Measurements from ENCODE around the gene ENTHD1.

The ENTHD1 gene, protein sequence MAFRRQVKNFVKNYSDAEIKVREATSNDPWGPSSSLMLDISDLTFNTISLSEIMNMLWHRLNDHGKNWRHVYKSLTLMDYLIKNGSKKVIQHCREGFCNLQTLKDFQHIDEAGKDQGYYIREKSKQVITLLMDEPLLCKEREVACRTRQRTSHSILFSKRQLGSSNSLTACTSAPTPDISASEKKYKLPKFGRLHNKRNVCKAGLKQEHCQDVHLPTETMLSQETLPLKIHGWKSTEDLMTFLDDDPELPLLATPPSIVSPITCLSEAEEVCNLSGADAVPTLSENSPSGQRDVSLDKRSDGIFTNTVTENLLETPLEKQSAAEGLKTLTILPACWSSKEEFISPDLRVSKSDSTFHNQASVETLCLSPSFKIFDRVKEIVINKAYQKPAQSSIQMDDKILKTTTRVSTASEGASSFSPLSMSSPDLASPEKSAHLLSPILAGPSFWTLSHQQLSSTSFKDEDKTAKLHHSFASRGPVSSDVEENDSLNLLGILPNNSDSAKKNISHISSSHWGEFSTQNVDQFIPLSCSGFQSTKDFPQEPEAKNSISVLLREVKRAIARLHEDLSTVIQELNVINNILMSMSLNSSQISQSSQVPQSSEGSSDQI

GRCh38 chr22:39893526-39893925 is at the start of gene ENTHD1:
ENTHD1 (minus strand) TSS chr22:39893760; CDS start chr22:39887748, 6,012 bp downstream.
- DNase-seq (ENCODE audit: low spot score), result no peak

- DNase-seq (ENCODE audit: low spot score), result no peak
Measured at GRCh38 chr22:39943337-39943736, 49.8 kb upstream of the ENTHD1 start.

GRCh38 chr22:39942439-39943230 is 49.1 kb upstream of the ENTHD1 start:
- DNase-seq (ENCODE audit: low spot score), result no peak

DNA sequence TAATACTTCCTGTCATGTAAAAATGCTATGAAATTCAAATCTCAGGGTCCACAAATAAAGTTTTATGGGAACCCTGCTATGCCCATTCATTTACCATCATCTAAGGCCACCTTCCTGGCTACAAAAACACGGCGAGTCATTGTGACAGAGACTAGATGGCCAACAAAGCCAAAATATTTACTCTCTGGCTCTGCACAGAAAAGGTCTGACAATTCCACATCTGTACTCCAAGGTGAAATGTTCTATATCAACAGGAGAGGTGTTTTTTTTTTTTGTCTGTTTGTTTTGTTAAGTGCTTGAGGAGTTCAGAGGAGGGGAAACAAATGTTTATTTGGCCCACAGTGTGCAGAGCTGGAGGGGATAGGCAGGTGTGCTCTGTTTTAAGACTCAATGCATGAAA is 48.0 kb upstream of the ENTHD1 start:
- no peak for DNase-seq (ENCODE audit: low spot score)

DNA sequence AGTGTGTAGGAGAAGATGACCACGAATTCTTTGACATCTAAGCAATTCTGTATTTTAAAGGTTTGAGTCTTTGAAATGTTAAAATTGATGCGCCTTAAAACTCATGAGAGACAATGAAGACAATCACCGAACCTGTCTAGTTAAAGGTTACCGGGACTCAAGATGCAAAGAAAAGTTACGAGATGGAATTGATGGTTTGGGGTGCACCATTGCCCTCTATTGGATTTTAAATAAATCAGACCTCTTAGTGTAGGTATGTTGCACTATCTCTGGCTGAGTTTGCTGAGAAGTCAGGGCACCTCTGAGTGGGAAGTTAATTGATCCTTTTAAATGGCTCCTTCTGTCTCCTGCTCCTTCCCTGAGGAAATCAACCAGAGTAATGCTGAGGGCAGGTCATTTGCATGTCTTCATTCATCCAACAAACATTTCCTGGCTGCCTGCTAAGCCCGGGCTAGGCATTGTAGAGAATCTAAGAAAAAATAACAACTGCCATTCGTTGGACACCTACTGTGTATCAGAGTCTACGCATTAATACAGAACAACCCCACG is 47.3 kb upstream of the ENTHD1 start:
- DNase-seq (ENCODE audit: low spot score), result peak; percentile 66

- DNase-seq (ENCODE audit: low spot score), result no peak
Measured at GRCh38 chr22:39939830-39940229, 46.3 kb upstream of the ENTHD1 start.

- DNase-seq (ENCODE audit: low spot score), result peak; percentile 46
Measured at GRCh38 chr22:39938509-39939111, 45.0 kb upstream of the ENTHD1 start.

DNA sequence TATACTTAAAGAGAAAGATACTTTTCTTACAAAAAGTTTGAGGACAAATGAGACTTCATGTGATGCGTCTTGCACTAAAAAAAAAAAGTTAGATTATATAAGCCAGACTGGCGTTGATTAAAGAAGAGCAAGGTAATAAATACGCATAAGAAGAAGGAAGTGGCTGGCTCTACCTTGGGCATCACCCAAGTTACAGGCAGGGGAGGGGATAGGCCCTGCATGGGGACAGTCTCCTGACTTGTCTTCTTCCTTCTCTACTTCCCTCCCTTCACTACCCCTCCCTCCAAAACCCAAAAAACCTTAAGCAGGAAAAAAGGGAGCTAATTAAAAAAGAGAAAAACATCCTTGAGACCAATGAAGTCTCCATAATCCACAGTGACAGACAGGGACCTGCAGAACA is 44.3 kb upstream of the ENTHD1 start:
- DNase-seq (ENCODE audit: low spot score), result no peak

DNA sequence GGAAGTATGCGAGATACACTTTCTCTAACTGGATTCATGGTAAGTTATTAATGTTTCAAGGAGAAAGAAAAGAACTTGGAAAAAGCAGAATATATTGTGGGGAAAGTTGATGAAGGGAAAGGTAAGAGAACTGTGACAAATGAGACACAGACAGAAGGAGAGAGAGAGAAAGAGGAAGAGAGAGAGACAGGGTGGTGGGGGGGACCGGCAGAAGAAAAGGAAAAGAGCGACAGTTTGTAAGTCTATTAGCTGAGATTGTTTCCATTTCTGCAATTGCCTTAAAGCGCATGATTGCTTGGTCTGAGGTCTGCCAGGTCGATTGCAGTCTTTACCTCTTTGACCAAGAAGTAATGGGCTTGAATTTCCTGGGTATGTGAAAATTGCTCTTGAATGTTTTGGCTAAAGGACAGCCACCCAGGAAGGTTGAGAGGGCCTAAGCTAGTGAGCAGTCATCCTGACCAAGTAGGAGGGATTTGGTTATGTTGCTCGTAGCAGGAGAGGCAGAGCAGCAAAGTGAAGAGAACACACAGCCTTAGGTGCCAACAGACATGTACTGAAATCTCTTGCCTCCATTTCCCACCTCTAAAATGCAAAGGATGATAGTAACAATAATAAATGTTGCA is 43.1 kb upstream of the ENTHD1 start:
- no peak for DNase-seq (ENCODE audit: low spot score)

DNA sequence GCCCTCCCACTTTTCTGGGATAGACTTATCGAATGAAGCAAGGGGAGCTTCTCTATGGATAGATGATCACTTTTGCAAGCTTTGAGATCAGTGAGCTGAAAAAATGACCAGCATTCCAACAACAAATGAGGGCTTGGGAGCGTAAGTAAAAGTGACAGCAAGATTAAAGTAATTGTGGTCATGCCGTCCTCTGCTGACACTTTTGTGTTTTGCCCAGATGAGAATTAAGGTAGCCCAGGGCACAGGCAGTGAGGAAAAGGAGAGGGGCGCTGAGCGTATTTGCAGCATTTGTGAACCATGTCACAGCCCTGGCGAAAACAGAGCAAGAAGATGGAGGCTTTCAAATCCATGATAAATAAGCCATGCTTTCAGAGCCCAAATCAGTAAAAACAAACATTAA is 42.1 kb upstream of the ENTHD1 start:
- no peak for DNase-seq (ENCODE audit: low spot score)

DNA sequence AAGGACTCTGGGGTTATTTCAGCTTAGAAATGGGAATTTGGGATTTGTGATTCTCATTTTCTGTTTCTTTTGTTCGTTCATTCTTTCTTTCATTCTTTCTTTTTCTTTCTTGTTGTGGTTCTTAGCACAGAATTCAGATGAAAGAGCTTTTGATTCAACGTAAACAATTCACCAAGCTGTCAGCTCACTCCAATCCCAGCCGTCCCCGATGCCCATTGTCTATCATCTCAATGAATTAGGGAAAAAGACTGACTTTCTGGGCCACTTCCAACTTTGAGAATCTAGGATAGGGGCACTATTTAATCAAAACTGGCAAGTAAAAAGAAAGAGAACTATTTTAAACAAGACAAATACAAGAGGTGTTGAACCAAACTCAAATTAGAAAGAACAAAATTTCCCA is 41.6 kb upstream of the ENTHD1 start:
- no peak for DNase-seq (ENCODE audit: low spot score)

DNA sequence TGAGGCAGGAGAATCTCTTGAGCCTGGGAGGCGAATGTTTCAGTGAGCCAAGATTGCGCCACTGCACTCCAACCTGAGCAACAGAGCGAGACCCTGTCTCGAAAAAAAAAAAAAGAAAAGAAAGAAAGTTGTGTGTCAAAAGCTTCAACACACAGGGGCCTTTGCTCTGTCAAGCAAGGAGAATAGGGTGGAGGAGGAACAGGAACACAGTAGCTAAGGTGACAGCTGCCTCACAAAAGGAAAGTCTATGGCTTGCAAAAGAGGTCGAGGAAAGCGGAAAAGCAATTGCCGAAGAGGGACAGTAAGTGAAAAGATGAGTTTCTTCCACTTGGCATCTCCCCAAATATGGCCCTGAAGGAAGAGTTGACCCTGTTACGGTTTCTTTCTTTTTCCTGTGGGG is 40.2 kb upstream of the ENTHD1 start:
- no peak for DNase-seq (ENCODE audit: low spot score)

DNA sequence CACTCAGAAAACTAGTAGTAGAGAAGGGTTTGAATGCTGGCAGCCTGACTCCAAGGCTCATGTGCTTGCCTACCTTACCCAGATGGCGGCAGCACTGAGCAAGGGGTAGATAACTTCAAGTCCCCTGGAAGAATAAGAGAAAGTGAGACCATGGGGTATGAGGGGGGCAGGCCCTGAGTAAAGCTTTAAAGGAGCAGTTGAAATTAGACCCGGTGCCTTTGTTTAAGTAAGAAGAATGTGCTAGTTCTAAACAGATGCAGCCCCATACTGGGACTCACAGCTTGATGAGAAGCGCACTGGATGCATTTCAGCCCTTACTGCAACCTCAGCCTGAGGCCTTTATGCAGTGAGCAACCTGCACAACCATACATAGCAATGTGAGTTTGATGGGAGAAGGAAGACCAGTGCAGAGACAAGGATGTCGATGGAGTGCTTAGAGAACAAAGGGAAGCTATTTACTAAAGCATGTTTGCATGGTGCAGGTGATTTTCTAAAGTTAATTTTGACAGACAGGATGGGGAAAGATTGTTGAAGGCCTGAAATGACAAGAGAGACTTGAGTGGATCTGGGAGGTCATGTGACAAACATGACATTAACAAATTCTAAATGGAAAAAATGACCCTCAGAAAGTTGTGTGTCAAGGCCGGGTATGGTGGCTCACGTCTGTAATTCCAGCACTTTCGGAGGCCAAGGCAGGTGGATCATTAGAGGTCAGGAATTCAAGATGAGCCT is 39.5 kb upstream of the ENTHD1 start:
- peak; percentile 62 for DNase-seq (ENCODE audit: low spot score)

- no peak for DNase-seq (ENCODE audit: low spot score)
Measured at GRCh38 chr22:39932166-39932565, 38.6 kb upstream of the ENTHD1 start.

DNA sequence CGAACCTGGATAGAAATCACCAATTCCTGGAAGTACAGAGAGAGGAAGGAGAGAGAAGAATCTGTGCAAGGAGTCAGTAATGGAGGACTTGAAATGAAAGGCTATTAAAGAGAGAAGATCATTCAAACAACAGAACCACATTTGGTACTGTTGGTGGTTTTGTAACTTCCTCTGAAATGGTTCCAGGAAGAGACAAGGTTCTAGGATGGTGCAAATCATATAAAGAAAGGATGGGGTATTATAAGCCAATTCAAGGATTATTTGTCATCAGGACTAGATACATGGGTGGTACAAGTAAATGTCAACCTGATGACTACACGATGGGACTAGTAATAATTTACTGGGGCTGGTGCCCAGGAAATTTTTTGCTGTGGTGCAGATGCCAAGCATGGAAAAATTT is 37.7 kb upstream of the ENTHD1 start:
- DNase-seq (ENCODE audit: low spot score), result peak; percentile 46

- DNase-seq (ENCODE audit: low spot score), result no peak
Measured at GRCh38 chr22:39928536-39929520, 35.3 kb upstream of the ENTHD1 start.

DNA sequence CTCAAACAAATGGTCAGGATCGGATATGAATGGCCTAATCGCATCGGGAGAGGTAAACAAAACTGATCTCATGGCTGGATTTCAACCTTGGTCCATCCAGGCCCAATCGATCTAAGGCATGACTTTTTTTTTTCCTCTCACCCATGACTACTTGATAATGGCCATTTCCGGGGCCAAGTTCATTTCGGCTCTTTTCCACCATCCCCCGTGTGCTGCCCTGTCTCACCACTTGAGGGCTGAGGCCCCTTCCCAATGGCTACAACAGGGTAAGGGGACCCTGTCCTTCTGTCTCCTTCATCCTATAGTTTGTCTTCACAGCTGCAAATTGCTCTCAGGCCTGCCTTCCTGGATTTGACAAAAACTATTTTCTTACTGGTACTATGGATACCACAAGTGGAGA is 34.0 kb upstream of the ENTHD1 start:
- DNase-seq (ENCODE audit: low spot score), result no peak

GRCh38 chr22:39926753-39927152 is 33.2 kb upstream of the ENTHD1 start:
- DNase-seq (ENCODE audit: low spot score), result no peak

DNA sequence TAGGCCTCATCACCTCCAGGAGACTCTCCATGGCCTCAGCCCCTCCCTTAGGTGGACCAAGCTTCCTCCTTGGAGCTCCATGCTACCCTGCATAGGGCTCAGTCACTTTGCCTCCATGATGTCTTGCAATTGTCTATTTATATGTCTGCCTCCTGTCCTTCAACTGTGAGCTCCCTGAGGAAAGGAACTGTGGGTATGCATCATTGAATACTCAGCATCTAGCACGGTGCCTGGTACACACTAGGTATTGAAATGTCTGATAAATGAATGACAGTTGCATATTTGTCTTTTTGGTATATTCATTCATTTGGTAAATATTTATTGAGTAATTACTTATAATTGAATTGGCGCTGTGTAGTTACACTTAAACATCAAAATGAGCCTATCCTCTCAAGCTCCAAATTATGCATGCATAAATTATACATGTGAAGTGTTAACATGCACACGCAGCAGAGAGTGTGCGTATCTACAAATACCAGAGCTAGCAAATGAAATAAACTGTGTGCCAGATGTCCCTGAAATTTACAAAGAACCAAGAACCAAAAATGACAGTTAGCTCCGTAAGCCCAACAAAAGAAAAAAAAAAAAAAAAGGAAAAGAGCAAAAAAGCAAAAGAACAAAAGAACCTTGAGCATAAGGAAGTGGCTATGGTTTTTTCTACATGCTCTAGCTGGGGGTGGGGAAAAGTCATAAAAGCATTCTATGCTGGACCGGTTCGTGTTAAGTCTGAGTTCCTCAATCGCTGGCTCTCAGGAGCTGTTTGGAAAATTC is 32.5 kb upstream of the ENTHD1 start:
- no peak for DNase-seq (ENCODE audit: low spot score)

Measured in CD4-positive, alpha-beta T cell treated with Interleukin-15 for 4 hours (primary cell).